B cell (primary cell): Measurements from ENCODE around the gene GFOD1. TPM values are rescaled to one million over a fixed set of nuclear protein-coding genes. Genes with fewer than 3 reads are reported as not detected.

Source experiments
- ATAC-seq: fragments of 200-7000 bp; cut with Tn5 transposase; one replicate; pipeline ENCODE4 v1.10.0; 2021; ENCODE audit warnings: low read depth, mild to moderate bottlenecking, moderate number of reproducible peaks, moderate library complexity
- CTCF ChIA-PET: fragments of 350-600 bp; sonication (Branson Sonifier 250); formaldehyde crosslinking; loops from one replicate; lab custom pipeline; 2021; ENCODE audit warnings: antibody characterized with exemption, inconsistent platforms; lab: Charles Lee
- POLR2A ChIA-PET: fragments of 350-600 bp; sonication (Branson Sonifier 250); formaldehyde crosslinking; loops from one replicate; lab custom pipeline; 2021; ENCODE audit warnings: antibody characterized with exemption; lab: Charles Lee
- DNase-seq: peaks from one replicate; pipeline ENCODE4 v3.0.0; 2013
- H2AFZ ChIP-seq: 2 replicates; pipeline ENCODE4 v1.6.1; 2012; ENCODE audit warnings: mild to moderate bottlenecking, low read depth, low read length; ENCODE audit not compliant: insufficient read depth, poor library complexity, severe bottlenecking
- H3K27ac ChIP-seq, 2 donors: 1 replicate in 1 of 2; 2 replicates in 1 of 2; pipeline ENCODE4 v1.5.1; 2012 to 2013; ENCODE audit warnings: low read length in 2 of 2, mild to moderate bottlenecking in 2 of 2, moderate library complexity in 1 of 2
- H3K27me3 ChIP-seq, 4 experiments: fragments of 200-600 bp in 1 of 4; sonication (generic) in 1 of 4; replicated peaks in 1 of 4; 1 replicate in 2 of 4; 2 replicates in 2 of 4; pipeline versions ENCODE4 v1.6.1 to v1.7.0; 2013 to 2016; ENCODE audit warnings: low read length in 3 of 4, mild to moderate bottlenecking in 2 of 4, mixed read lengths in 1 of 4, moderate library complexity in 1 of 4; ENCODE audit not compliant: insufficient read depth in 4 of 4, control insufficient read depth in 3 of 4; ENCODE audit errors: control extremely low read depth in 1 of 4
- H3K36me3 ChIP-seq, 2 experiments: replicated peaks in 1 of 2; 1 replicate in 1 of 2; 2 replicates in 1 of 2; pipeline versions ENCODE4 v1.6.1 to v1.7.1; 2013; ENCODE audit warnings: low read length in 1 of 2; ENCODE audit not compliant: insufficient read depth in 2 of 2, control insufficient read depth in 1 of 2; ENCODE audit errors: control extremely low read depth in 1 of 2, extremely low read depth in 1 of 2
- H3K4me1 ChIP-seq, 2 donors: fragments of 200-600 bp in 1 of 2; sonication (generic) in 1 of 2; 1 replicate in 1 of 2; 2 replicates in 1 of 2; pipeline versions ENCODE4 v1.5.1 to v1.6.1; 2013 to 2017; ENCODE audit warnings: low read length in 2 of 2; ENCODE audit not compliant: control insufficient read depth in 2 of 2, insufficient read depth in 2 of 2
- H3K4me2 ChIP-seq: replicated peaks from 2 replicates; pipeline ENCODE3; 2012; ENCODE audit warnings: mild to moderate bottlenecking, low read depth, low read length; ENCODE audit not compliant: poor library complexity, severe bottlenecking
- H3K4me3 ChIP-seq, 5 experiments: fragments of 200-600 bp in 1 of 5; sonication (generic) in 1 of 5; 1 replicate in 3 of 5; 2 replicates in 2 of 5; pipeline versions ENCODE4 v1.5.1 to v1.7.0; 2011 to 2016; ENCODE audit warnings: low read length in 4 of 5, mild to moderate bottlenecking in 4 of 5, low read depth in 2 of 5, control low read depth in 1 of 5, moderate library complexity in 1 of 5; ENCODE audit not compliant: insufficient read depth in 1 of 5; ENCODE audit errors: control extremely low read depth in 1 of 5, extremely low read depth in 1 of 5
- H3K79me2 ChIP-seq: fragments of 200-600 bp; sonication (generic); one replicate; pipeline ENCODE4 v1.6.0; 2016; ENCODE audit warnings: low read length; ENCODE audit not compliant: control insufficient read depth, insufficient read depth
- H3K9ac ChIP-seq: fragments of 200-600 bp; sonication (generic); 2 replicates; pipeline ENCODE4 v1.6.1; 2017; ENCODE audit warnings: mild to moderate bottlenecking, low read length, moderate library complexity
- H3K9me3 ChIP-seq, 3 donors: one replicate each; pipeline versions ENCODE4 v1.6.1 to v1.7.1; 2013; ENCODE audit warnings: low read length in 2 of 3; ENCODE audit not compliant: control insufficient read depth in 2 of 3, insufficient read depth in 1 of 3; ENCODE audit errors: control extremely low read depth in 1 of 3
- H4K20me1 ChIP-seq: 2 replicates; pipeline ENCODE4 v1.6.0; 2012; ENCODE audit warnings: mild to moderate bottlenecking, low read length; ENCODE audit not compliant: insufficient read depth, control insufficient read depth, poor library complexity, severe bottlenecking
- H3K27ac Mint-ChIP-seq: one replicate; pipeline ENCODE4 v1.8.0; 2021; ENCODE audit warnings: mixed read lengths
- H3K27me3 Mint-ChIP-seq: one replicate; pipeline ENCODE4 v1.8.0; 2021; ENCODE audit warnings: mixed read lengths
- H3K4me1 Mint-ChIP-seq: one replicate; pipeline ENCODE4 v1.8.0; 2021; ENCODE audit warnings: mixed read lengths
- H3K4me3 Mint-ChIP-seq: one replicate; pipeline ENCODE4 v1.8.0; 2021; ENCODE audit warnings: mixed read lengths
- H3K9me3 Mint-ChIP-seq: one replicate; pipeline ENCODE4 v1.8.0; 2022; ENCODE audit warnings: mixed read lengths; ENCODE audit not compliant: insufficient read depth
- EZH2 ChIP-seq: IDR thresholded peaks from 2 replicates; pipeline ENCODE4 v1.6.1; 2012; ENCODE audit warnings: borderline replicate concordance, low read depth, mild to moderate bottlenecking, moderate library complexity, low read length; ENCODE audit not compliant: insufficient read depth, poor library complexity, severe bottlenecking
- WGBS: methylation state at CpG from one replicate; pipeline ENCODE4 v1.1.5; 2013; ENCODE audit warnings: missing lambda C conversion rate; ENCODE audit not compliant: insufficient coverage; 5-methylcytosine and 5-hydroxymethylcytosine counted together
- intact Hi-C: fragments of 100-400 bp; cut with micrococcal nuclease; formaldehyde crosslinking; loops from one replicate; pipeline ENCODE4 v1.10.0; 2022
- polyA plus RNA-seq: library from polyadenylated mRNA; depleted of rRNA; stranded (reverse); fragments of >200 nt; gene quantifications from 2 replicates; pipeline ENCODE4 v1.2.3, GENCODE V29; 2012
- total RNA-seq, 2 donors: library from RNA; stranded (reverse); fragments of 120-200 nt in 1 of 2; gene quantifications; 1 replicate in 1 of 2; 2 replicates in 1 of 2; pipeline versions ENCODE4 v1.2.3 to v1.2.4, GENCODE V29; 2013 to 2022
- TF ChIP-seq, protein P1 (sequence below): fragments of 200-600 bp; IDR thresholded peaks from one replicate; pipeline ENCODE4 v1.8.0; 2022; ENCODE audit warnings: antibody characterized with exemption, mild to moderate bottlenecking

The GFOD1 gene
- total and polyA plus RNA-seq, 2 donors (not counting 1 experiment from before 2014, with no cell fraction given): 8.3 to 42.4 TPM

DNA sequence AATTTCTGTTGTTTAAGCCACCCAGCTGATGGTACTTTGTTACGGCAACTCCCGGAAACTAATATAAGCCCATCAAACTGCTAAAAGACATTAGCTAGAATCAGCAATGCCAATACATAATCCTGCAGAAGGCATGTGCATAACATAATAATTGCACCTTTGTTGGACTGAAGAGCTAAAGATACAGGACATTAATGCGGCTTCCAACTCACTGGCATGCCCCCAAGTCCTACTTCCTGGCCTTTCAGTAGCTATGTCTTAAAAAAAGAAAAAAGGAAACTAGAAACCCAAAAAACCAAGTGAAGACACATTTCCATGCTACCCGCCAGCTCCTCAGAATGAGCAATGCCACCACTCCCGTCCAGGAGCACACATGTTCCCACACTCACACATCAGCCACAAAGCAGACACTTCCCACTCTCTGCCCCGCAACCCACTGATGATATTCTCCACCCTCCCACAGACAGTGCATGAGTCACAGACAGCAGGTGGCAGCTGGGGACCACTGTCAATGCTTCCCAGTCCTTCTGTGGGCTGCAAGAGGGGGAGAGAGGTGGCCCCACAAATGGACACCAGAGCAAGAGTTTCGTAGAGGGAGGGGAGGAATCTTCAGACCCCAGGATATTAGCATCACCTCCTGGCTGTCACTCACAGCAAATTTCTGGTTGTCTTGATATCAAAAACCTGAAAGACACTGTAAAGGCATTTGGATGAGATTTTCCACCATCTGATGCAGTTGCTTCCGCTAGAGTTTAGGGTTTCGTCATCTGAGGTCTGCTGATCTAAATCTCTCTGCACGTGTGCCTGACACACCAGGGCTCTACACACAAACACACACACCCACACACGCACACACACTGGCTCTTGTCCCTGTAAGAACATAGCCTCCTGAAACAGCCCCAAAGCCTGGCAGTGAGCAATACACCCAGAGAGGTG lies 32.8 kb downstream of the GFOD1 start:
- intact Hi-C loops: loop anchor here (1.0 to 10.0 kb wide), 6 partner anchors 26 to 160 kb away; partner anchors contain the start of gene NOL7
- peak; percentile 77 for ATAC-seq
- H3K27me3 Mint-ChIP-seq: no peaks in the 10 kb centered on the region

More for the DNA sequence above, 32.8 kb downstream of the GFOD1 start:
- Histone ChIP-seq H3K4me1 (peaks cover 36 to 41% of the 10 kb centered on the region in 2 donors), H3K4me3 (peak overlapping the region in 3 of 5 experiments; percentile 7 to 26 (median 12)), H3K27me3 (no peaks in the 10 kb centered on the region), H3K79me2 (peaks cover 47% of the 10 kb centered on the region), H3K4me2 (peak overlapping the region; percentile 59), H3K36me3 (peaks cover 0 to 10% of the 10 kb centered on the region in 2 experiments), H3K27ac (peak overlapping the region; percentile 23 to 50), H2AFZ (peak overlapping the region; percentile 57), H4K20me1 (no peaks in the 10 kb centered on the region), H3K9ac (peak overlapping the region; percentile 17), H3K9me3 (no peaks in the 10 kb centered on the region)
- Mint-ChIP-seq H3K9me3 (peaks cover 4% of the 10 kb centered on the region), H3K4me3 (peak overlapping the region; percentile 76), H3K4me1 (peaks cover 56% of the 10 kb centered on the region), H3K27ac (peak overlapping the region; percentile 88)
- CTCF ChIA-PET: interaction anchor here (0.5 to 5.0 kb wide), 24 partner anchors 11 to 314 kb away, joined by 3 to 34 read pairs (median 4); partner anchors contain the start of genes GFOD1, NOL7 and SIRT5
- TF ChIP-seq EZH2: no peak
- TF ChIP-seq, protein P1, sequence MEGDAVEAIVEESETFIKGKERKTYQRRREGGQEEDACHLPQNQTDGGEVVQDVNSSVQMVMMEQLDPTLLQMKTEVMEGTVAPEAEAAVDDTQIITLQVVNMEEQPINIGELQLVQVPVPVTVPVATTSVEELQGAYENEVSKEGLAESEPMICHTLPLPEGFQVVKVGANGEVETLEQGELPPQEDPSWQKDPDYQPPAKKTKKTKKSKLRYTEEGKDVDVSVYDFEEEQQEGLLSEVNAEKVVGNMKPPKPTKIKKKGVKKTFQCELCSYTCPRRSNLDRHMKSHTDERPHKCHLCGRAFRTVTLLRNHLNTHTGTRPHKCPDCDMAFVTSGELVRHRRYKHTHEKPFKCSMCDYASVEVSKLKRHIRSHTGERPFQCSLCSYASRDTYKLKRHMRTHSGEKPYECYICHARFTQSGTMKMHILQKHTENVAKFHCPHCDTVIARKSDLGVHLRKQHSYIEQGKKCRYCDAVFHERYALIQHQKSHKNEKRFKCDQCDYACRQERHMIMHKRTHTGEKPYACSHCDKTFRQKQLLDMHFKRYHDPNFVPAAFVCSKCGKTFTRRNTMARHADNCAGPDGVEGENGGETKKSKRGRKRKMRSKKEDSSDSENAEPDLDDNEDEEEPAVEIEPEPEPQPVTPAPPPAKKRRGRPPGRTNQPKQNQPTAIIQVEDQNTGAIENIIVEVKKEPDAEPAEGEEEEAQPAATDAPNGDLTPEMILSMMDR: peak; percentile 17
- DNase-seq: peak; percentile 75
- POLR2A ChIA-PET: interaction anchor here (1.0 to 1.4 kb wide), 4 partner anchors 21 to 99 kb away, joined by 3 to 4 read pairs (median 3); no protein-coding TSS in a partner anchor
- 25% methylated on average over 9 of the region's 11 CpGs for WGBS
